Stomach smooth muscle (tissue), 2 donors: ENCODE measurements around the gene PCDHA11.
A peak's percentile ranks its signal among the peaks of the same experiment; 100 is the strongest.

Experiments used
- H3K27ac ChIP-seq: one replicate; pipeline ENCODE4 v1.7.0; 2013; ENCODE audit warnings: mild to moderate bottlenecking, low read length, inconsistent platforms
- H3K27me3 ChIP-seq, 2 donors: one replicate each; pipeline ENCODE4 v1.7.0; 2013; ENCODE audit warnings: low read length in 2 of 2; ENCODE audit not compliant: insufficient read depth in 2 of 2, control insufficient read depth in 1 of 2
- H3K36me3 ChIP-seq, 2 donors: one replicate each; pipeline ENCODE4 v1.7.0; 2013; ENCODE audit warnings: low read length in 2 of 2; ENCODE audit not compliant: control insufficient read depth in 2 of 2, insufficient read depth in 2 of 2
- H3K4me1 ChIP-seq: one replicate; pipeline ENCODE4 v1.7.0; 2013; ENCODE audit warnings: low read length; ENCODE audit not compliant: control insufficient read depth, insufficient read depth
- H3K4me3 ChIP-seq, 2 donors: one replicate each; pipeline ENCODE4 v1.7.0; 2013; ENCODE audit warnings: low read length in 2 of 2
- H3K9ac ChIP-seq, 2 donors: one replicate each; pipeline ENCODE4 v1.7.0; 2013; ENCODE audit warnings: low read length in 2 of 2, mild to moderate bottlenecking in 1 of 2
- H3K9me3 ChIP-seq, 2 donors: one replicate each; pipeline ENCODE4 v1.7.0; 2013; ENCODE audit warnings: low read length in 2 of 2; ENCODE audit not compliant: control insufficient read depth in 2 of 2
- donor health status: healthy.
- donor health status: Pancreatic carcinoma.

PCDHA11 gene

DNA sequence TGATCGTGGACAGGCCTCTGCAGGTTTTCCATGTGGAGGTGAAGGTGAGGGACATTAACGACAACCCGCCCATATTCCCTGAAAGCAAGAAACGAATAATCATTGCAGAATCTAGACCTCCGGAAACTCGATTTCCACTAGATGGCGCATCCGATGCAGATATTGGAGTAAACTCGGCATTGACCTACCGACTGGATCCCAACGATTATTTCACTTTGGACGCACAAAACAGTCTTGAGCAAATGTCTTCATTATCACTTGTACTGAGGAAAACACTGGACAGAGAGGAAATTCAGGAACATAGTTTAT lies 13.8 kb downstream of the PCDHA11 start:
- Histone ChIP-seq H3K27me3 (peaks cover 10 to 17% of the 10 kb centered on the region in 2 donors), H3K9ac (no peak overlapping the region), H3K4me1 (no peaks in the 10 kb centered on the region), H3K9me3 (peaks cover 14 to 15% of the 10 kb centered on the region in 2 donors), H3K36me3 (no peaks in the 10 kb centered on the region), H3K4me3 (peak overlapping the region in 1 of 2 donors; percentile 49), H3K27ac (no peak overlapping the region)

DNA sequence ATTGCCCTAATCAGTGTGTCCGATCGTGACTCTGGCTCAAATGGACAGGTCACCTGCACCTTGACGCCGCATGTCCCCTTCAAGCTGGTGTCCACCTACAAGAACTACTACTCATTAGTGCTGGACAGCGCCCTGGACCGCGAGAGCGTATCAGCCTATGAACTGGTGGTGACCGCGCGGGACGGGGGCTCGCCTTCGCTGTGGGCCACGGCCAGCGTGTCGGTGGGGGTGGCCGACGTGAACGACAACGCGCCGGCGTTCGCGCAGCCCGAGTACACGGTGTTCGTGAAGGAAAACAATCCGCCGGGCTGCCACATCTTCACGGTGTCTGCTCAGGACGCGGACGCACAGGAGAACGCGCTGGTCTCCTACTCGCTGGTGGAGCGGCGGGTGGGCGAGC lies 14.6 kb downstream of the PCDHA11 start:
- no peaks in the 10 kb centered on the region for H3K4me1 ChIP-seq
- peaks cover 10 to 17% of the 10 kb centered on the region in 2 donors for H3K27me3 ChIP-seq
- no peaks in the 10 kb centered on the region for H3K36me3 ChIP-seq
- H3K27ac ChIP-seq, result no peak overlapping the region
- no peak overlapping the region for H3K4me3 ChIP-seq
- peaks cover 14 to 15% of the 10 kb centered on the region in 2 donors for H3K9me3 ChIP-seq
- no peak overlapping the region for H3K9ac ChIP-seq

DNA sequence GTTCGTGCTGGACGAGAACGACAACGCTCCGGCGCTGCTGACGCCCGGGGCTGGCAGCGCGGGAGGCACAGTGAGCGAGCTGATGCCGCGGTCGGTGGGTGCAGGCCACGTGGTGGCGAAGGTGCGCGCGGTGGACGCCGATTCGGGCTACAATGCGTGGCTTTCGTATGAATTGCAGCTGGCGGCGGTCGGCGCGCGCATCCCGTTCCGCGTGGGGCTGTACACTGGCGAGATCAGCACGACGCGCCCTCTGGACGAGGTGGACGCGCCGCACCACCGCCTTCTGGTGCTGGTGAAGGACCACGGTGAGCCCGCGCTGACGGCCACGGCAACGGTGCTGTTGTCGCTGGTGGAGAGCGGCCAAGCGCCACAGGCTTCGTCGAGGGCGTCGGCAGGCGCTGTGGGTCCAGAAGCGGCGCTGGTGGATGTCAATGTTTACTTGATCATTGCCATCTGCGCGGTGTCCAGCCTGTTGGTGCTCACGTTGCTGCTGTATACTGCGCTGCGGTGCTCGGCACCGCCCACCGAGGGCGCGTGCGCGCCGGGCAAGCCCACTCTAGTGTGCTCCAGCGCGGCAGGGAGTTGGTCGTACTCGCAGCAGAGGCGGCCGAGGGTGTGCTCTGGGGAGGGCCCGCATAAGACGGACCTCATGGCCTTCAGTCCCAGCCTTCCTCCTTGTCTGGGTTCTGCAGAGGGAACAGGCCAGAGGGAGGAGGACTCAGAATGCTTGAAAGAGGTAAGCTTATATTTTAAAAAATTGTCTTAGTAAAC lies 15.4 kb downstream of the PCDHA11 start:
- peaks cover 10 to 17% of the 10 kb centered on the region in 2 donors for H3K27me3 ChIP-seq
- H3K4me3 ChIP-seq, result no peak overlapping the region
- peaks cover 14 to 15% of the 10 kb centered on the region in 2 donors for H3K9me3 ChIP-seq
- no peaks in the 10 kb centered on the region for H3K4me1 ChIP-seq
- H3K9ac ChIP-seq, result no peak overlapping the region
- no peaks in the 10 kb centered on the region for H3K36me3 ChIP-seq
- no peak overlapping the region for H3K27ac ChIP-seq

DNA sequence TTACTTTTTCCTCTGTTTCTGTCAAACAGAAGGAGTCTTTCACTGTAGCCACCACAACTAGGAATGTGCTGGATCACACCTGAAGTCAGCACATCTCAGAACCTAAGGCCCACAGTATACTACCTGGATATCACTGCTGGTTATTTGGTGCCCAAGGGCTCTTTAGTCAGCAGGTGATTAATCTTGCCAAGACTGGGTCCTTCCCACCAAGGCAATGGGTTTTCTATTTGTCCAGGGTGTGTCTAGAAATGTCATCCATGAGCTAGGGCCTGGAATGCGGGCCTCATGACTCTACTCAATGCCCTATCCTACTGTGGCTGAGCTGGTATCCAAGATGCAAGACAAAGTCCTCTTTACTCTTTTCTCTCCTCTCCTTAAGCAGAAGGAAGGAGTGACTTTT lies 47.6 kb downstream of the PCDHA11 start:
- H3K27ac ChIP-seq, result no peak overlapping the region
- H3K4me1 ChIP-seq, result no peaks in the 10 kb centered on the region
- no peaks in the 10 kb centered on the region for H3K36me3 ChIP-seq
- H3K4me3 ChIP-seq, result no peak overlapping the region
- no peak overlapping the region for H3K9ac ChIP-seq
- no peaks in the 10 kb centered on the region for H3K27me3 ChIP-seq
- peaks cover 0 to 3% of the 10 kb centered on the region in 2 donors for H3K9me3 ChIP-seq
